ENCODE data around the gene DOCK3. TPM values are rescaled to one million over a fixed set of nuclear protein-coding genes. Genes with fewer than 3 reads are reported as not detected.
"Not testable (repeated sequence)": the region's sequence is repeated elsewhere in the genome, so short reads cannot be mapped to it uniquely, and the experiment has no call there.

DOCK3 gene
- total RNA-seq, 2 donors from 2014 or later, result 7.2 to 9.7 TPM

GRCh38 chr3:51024765-51025632, 350.3 kb downstream of the DOCK3 start:
- Mint-ChIP-seq H3K9me3 (peaks cover 2 to 9% of the 10 kb centered on the region in 2 donors), H3K27me3 (ENCODE audit: low read depth) (no peaks in the 10 kb centered on the region), H3K4me3 (peak overlapping the region; percentile 63 to 67), H3K36me3 (ENCODE audit: insufficient read depth in 2 of 2) (peaks cover 2 to 7% of the 10 kb centered on the region in 2 donors), H3K4me1 (ENCODE audit: low read depth) (peaks cover 32% of the 10 kb centered on the region), H3K27ac (peak overlapping the region; percentile 91)
- DNase-seq, result peak; percentile 65
- peak; percentile 92 to 94 for ATAC-seq (replicated peaks in 1 of 2)

GRCh38 chr3:51031666-51032065, 356.9 kb downstream of the DOCK3 start:
- Mint-ChIP-seq H3K36me3 (ENCODE audit: insufficient read depth in 2 of 2) (peaks cover 3 to 8% of the 10 kb centered on the region in 2 donors), H3K27me3 (ENCODE audit: low read depth) (no peaks in the 10 kb centered on the region), H3K27ac (no peak overlapping the region), H3K4me3 (no peak overlapping the region), H3K9me3 (peaks cover 5 to 6% of the 10 kb centered on the region in 2 donors), H3K4me1 (ENCODE audit: low read depth) (peaks cover 11% of the 10 kb centered on the region)
- DNase-seq (no peak), ATAC-seq (replicated peaks in 1 of 2) (no peak)

DNA sequence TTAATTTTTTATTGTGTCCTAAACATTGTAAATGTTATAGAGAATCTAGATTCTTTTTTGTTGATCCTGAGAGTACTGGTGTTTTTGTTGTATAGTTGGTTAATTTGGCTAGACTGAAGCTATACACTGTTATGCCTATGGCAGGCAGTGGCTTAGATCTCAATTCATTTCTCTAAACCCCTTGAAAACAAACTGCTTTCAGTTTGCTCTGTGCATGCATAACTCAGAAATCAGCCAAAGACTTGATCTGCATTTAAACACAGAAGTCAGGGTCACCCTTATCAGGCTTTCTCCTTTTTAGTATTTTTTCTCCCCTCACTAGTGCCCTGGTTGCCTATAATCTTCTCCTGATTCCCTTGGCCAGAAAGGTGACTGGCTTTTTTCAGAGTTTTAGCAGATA, 360.9 kb downstream of the DOCK3 start:
- Mint-ChIP-seq H3K9me3 (peaks cover 5 to 8% of the 10 kb centered on the region in 2 donors), H3K4me1 (ENCODE audit: low read depth) (peaks cover 6% of the 10 kb centered on the region)
- no peak for DNase-seq

GRCh38 chr3:51044982-51045381, 370.3 kb downstream of the DOCK3 start:
- peak; percentile 58 to 74 for ATAC-seq (replicated peaks in 1 of 2)
- no peak overlapping the region for H3K4me3 Mint-ChIP-seq
- DNase-seq, result no peak
- H3K36me3 Mint-ChIP-seq (ENCODE audit: insufficient read depth in 2 of 2), result no peaks in the 10 kb centered on the region
- H3K4me1 Mint-ChIP-seq (ENCODE audit: low read depth), result peaks cover 11% of the 10 kb centered on the region
- no peaks in the 10 kb centered on the region for H3K27me3 Mint-ChIP-seq (ENCODE audit: low read depth)
- no peak overlapping the region for H3K27ac Mint-ChIP-seq
- no peaks in the 10 kb centered on the region for H3K9me3 Mint-ChIP-seq

More for the DNA sequence above, 360.9 kb downstream of the DOCK3 start:
- Mint-ChIP-seq H3K4me3 (no peak overlapping the region), H3K27ac (no peak overlapping the region), H3K36me3 (ENCODE audit: insufficient read depth in 2 of 2) (peaks cover 4 to 6% of the 10 kb centered on the region in 2 donors), H3K27me3 (ENCODE audit: low read depth) (no peaks in the 10 kb centered on the region)
- no peak for ATAC-seq (replicated peaks in 1 of 2)

GRCh38 chr3:51052562-51052961, 377.8 kb downstream of the DOCK3 start:
- Mint-ChIP-seq H3K4me1 (ENCODE audit: low read depth) (no peaks in the 10 kb centered on the region), H3K9me3 (no peaks in the 10 kb centered on the region), H3K4me3 (no peak overlapping the region), H3K36me3 (ENCODE audit: insufficient read depth in 2 of 2) (no peaks in the 10 kb centered on the region), H3K27me3 (ENCODE audit: low read depth) (no peaks in the 10 kb centered on the region), H3K27ac (no peak overlapping the region)
- ATAC-seq (replicated peaks in 1 of 2) (no peak), DNase-seq (no peak)

DNA sequence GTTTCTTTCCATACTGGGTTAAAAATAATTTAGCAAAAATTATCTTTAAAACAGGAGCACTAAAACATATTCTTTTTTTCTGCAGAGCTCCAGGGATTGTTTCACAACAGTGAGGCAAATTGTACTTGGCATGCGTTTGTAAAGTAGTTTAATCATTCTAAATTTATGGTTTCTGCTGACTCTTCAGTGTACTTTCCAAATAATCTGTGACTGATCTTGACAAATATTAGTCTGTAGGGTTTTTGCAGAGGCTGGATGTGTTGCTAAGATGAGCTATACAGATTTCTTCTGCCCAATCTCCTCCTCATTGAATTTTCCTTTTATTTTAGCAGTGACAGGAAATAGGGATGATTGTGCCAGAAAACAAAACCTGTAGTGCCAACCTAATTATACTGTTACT, 382.4 kb downstream of the DOCK3 start:
- H3K27me3 Mint-ChIP-seq (ENCODE audit: low read depth), result no peaks in the 10 kb centered on the region
- ATAC-seq (replicated peaks in 1 of 2), result no peak
- H3K9me3 Mint-ChIP-seq, result no peaks in the 10 kb centered on the region
- H3K4me1 Mint-ChIP-seq (ENCODE audit: low read depth), result no peaks in the 10 kb centered on the region
- no peak overlapping the region for H3K27ac Mint-ChIP-seq
- H3K4me3 Mint-ChIP-seq, result no peak overlapping the region
- DNase-seq, result no peak
- peaks cover 2 to 3% of the 10 kb centered on the region in 2 donors for H3K36me3 Mint-ChIP-seq (ENCODE audit: insufficient read depth in 2 of 2)

DNA sequence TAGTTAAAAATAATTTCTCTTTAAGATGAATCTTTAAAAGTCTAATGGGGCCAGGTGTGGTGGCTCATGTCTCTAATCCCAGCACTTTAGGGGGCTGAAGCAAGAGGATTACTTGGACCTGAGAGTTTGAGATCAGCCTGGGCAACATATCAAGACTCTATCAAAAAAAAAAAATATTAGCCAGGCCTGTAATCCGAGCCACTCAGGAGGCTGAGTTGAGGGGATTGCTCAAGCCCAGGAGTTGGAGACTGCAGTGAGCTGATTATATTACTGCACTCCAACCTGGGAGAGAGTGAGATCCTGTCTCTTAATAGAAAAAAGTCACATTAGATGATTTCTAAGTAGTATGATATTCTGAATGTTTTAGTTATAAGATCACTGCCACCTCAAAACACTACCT, 388.3 kb downstream of the DOCK3 start:
- Mint-ChIP-seq H3K4me3 (no peak overlapping the region), H3K4me1 (ENCODE audit: low read depth) (no peaks in the 10 kb centered on the region)
- ATAC-seq (replicated peaks in 1 of 2), result no peak

DNA sequence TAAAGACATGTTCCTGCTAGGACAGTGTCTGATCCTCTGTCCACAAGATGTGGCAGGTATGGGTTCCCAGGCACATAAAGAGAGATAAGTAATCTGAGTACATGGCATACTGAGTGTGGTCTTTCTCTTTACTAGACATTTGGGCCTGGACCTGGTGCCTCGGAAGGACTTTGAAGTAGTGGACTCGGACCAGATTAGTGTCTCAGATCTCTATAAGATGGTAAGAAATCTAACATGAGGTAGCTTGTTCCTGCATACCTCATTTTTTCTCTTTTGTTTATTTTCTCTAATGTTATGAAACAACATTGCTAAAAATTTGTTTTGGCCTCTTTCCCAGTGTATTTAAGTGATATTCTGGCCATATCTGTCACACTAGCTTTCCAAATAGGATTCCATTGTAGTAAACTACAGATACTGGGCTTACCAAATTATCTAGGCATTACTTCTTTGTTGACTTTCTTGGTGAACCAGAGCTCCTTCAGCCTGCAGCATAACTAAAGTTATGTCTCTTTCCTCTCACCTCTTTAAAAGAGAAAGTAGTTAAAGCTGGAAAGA, 400.6 kb downstream of the DOCK3 start:
- ATAC-seq (replicated peaks in 1 of 2) (no peak), DNase-seq (no peak)
- Mint-ChIP-seq H3K27me3 (ENCODE audit: low read depth) (no peaks in the 10 kb centered on the region), H3K4me1 (ENCODE audit: low read depth) (no peaks in the 10 kb centered on the region), H3K9me3 (no peaks in the 10 kb centered on the region), H3K27ac (no peak overlapping the region), H3K4me3 (no peak overlapping the region), H3K36me3 (ENCODE audit: insufficient read depth in 2 of 2) (no peaks in the 10 kb centered on the region)

More for the DNA sequence above, 388.3 kb downstream of the DOCK3 start:
- Mint-ChIP-seq H3K27me3 (ENCODE audit: low read depth) (no peaks in the 10 kb centered on the region), H3K9me3 (no peaks in the 10 kb centered on the region), H3K27ac (no peak overlapping the region), H3K36me3 (ENCODE audit: insufficient read depth in 2 of 2) (peaks cover 2 to 3% of the 10 kb centered on the region in 2 donors)
- DNase-seq, result no peak

DNA sequence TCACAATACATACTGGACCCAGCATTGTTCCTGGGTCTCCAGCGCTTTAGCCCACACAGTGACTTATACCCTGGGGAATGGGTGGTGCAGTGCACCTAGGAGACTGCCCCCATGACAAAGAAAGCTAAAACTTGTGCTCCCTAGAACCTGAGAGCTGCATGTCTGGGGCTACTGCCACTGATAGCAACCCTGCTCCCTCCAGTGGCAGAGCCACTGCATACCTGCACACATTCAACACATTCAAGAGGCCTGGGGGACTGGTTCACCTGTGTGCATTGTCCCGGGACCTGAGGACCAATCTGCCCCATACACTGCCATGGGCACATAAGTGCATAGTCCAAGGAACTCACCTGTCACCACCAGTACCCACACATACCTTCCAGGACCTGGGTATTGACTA, 407.6 kb downstream of the DOCK3 start:
- no peaks in the 10 kb centered on the region for H3K4me1 Mint-ChIP-seq (ENCODE audit: low read depth)
- no peak overlapping the region for H3K27ac Mint-ChIP-seq
- peaks cover 9 to 18% of the 10 kb centered on the region in 2 donors for H3K36me3 Mint-ChIP-seq (ENCODE audit: insufficient read depth in 2 of 2)
- peaks cover 6 to 18% of the 10 kb centered on the region in 2 donors for H3K9me3 Mint-ChIP-seq
- DNase-seq (no peak), ATAC-seq (replicated peaks in 1 of 2) (no peak)
- no peak overlapping the region for H3K4me3 Mint-ChIP-seq
- H3K27me3 Mint-ChIP-seq (ENCODE audit: low read depth), result no peaks in the 10 kb centered on the region

DNA sequence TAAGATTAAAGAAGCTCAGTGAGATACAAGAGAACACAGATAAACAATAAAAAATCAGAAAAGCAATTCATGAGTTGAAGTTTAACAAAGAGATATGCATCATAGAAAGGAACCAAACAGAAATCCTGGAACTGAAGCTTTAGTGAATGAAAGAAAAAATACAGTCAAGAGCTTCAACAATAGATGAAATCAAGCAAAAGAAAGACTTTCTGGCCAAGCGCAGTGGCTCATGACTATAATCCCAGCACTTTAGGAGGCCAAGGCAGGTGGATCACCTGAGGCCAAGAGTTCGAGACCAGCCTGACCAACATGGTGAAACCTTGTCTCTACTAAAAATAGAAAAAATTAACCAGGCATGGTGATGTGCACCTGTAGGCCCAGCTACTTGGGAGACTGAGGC, 408.8 kb downstream of the DOCK3 start:
- Mint-ChIP-seq H3K4me1 (ENCODE audit: low read depth) (no peaks in the 10 kb centered on the region), H3K36me3 (ENCODE audit: insufficient read depth in 2 of 2) (peaks cover 9 to 18% of the 10 kb centered on the region in 2 donors), H3K9me3 (peaks cover 6 to 18% of the 10 kb centered on the region in 2 donors), H3K4me3 (no peak overlapping the region), H3K27ac (no peak overlapping the region), H3K27me3 (ENCODE audit: low read depth) (no peaks in the 10 kb centered on the region)
- no peak for ATAC-seq (replicated peaks in 1 of 2)
- no peak for DNase-seq

DNA sequence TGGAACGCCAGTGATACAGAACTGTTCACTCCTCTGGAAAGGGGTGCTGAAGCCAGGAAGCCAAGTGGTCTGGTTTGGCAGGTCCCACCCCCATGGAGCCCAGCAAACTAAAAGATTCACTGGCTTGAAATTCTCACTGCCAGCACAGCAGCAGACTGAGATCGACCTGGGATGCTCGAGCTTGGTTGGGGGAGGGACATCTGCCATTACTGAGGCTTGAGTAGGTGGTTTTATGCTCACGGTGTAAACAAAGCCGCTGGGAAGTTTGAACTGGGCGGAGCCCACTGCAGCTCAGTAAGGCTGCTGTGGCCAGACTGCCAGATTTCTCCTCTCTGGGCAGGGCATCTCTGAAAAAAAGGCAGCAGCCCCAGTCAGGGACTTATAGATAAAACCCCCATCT, 417.4 kb downstream of the DOCK3 start:
- H3K27ac Mint-ChIP-seq; H3K9me3 Mint-ChIP-seq; H3K27me3 Mint-ChIP-seq (ENCODE audit: low read depth); H3K4me1 Mint-ChIP-seq (ENCODE audit: low read depth); DNase-seq; H3K4me3 Mint-ChIP-seq; ATAC-seq (replicated peaks in 1 of 2): not testable (repeated sequence)
- peaks cover 8 to 10% of the 10 kb centered on the region in 2 donors for H3K36me3 Mint-ChIP-seq (ENCODE audit: insufficient read depth in 2 of 2)

- not testable (repeated sequence) for H3K9me3 Mint-ChIP-seq; H3K4me3 Mint-ChIP-seq; DNase-seq; H3K27me3 Mint-ChIP-seq (ENCODE audit: low read depth); H3K27ac Mint-ChIP-seq; ATAC-seq (replicated peaks in 1 of 2); H3K4me1 Mint-ChIP-seq (ENCODE audit: low read depth)
- H3K36me3 Mint-ChIP-seq (ENCODE audit: insufficient read depth in 2 of 2), result peaks cover 8 to 10% of the 10 kb centered on the region in 2 donors
These were observed 420.1 kb downstream of the DOCK3 start for GRCh38 chr3:51094838-51095237.

DNA sequence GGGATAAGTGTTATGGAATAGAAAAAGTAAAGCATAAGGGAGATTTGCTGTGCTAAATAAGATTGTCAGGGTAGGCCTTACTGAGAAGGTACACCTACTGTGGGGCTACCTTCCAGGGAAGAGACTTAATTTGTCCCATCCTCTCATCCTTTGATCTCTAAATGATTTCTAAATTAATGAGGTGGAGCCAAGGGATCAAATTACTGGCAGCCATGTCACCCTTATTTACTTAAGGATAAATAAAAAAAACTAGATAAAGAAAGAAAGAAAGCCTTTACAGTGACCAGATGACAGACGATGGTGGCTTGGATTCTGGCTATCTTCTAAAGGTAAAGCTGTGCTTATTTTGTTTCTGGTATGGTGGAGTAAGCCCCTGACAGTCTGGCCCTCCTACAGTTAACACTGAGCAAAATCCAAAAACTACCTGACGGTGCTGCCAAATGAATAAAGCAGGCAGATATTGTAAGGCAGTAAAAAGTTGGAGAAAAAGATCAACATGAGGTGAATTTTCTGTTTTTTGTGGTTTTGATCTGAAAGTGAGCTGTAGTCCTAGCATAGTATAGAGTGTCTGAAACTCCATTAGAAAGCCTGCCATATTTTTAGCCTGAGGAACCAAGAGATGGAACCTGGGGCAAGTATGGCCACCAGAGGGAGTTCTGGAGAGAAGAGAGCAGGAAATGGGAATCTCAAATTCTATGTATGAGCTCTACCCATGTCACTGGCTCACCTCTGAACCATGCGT, 425.2 kb downstream of the DOCK3 start:
- Mint-ChIP-seq H3K27ac (peak overlapping the region; percentile 29), H3K4me3 (no peak overlapping the region), H3K9me3 (peaks cover 2 to 6% of the 10 kb centered on the region in 2 donors), H3K27me3 (ENCODE audit: low read depth) (no peaks in the 10 kb centered on the region), H3K4me1 (ENCODE audit: low read depth) (peaks cover 9% of the 10 kb centered on the region), H3K36me3 (ENCODE audit: insufficient read depth in 2 of 2) (peaks cover 6 to 10% of the 10 kb centered on the region in 2 donors)
- DNase-seq (peak in 1 of 2 donors; percentile 2), ATAC-seq (replicated peaks in 1 of 2) (no peak)

Data from activated T-cell treated with anti-CD3 and anti-CD28 coated beads, Interleukin-2, amount 50 U/mL, for 72 hours (primary cell).